Prostate gland (tissue), 2 donors: ENCODE measurements around the gene ASCC2.

Experiments used
- CTCF ChIP-seq, 4 experiments: fragments of 200-600 bp in 2 of 4; fragments of 450-650 bp in 2 of 4; sonication (generic) in 2 of 4; IDR thresholded peaks; 1 replicate in 3 of 4; 2 replicates in 1 of 4; pipeline ENCODE4 v1.5.1; 2016 to 2019; ENCODE audit warnings: antibody characterized with exemption in 4 of 4, mild to moderate bottlenecking in 2 of 4, moderate library complexity in 2 of 4
- POLR2A ChIP-seq: fragments of 450-650 bp; IDR thresholded peaks from one replicate; pipeline ENCODE4 v1.6.1; 2016; ENCODE audit warnings: antibody characterized with exemption, mild to moderate bottlenecking

GRCh38 chr22:29762263-29762662 is 75.8 kb downstream of the ASCC2 start:
- no peak for TF ChIP-seq CTCF (IDR thresholded peaks at IDR 0.05)
- no peak for TF ChIP-seq POLR2A
